Esophagus mucosa (tissue), 1 donor: ENCODE measurements around the gene CSTB. TPM values are rescaled to one million over a fixed set of nuclear protein-coding genes. Genes with fewer than 3 reads are reported as not detected.
"Not testable (repeated sequence)": the region's sequence is repeated elsewhere in the genome, so short reads cannot be mapped to it uniquely, and the experiment has no call there.

Experiments used
- ATAC-seq: fragments of 200-7000 bp; cut with Tn5 transposase; one replicate; pipeline ENCODE4 v1.9.1; 2020
- total RNA-seq: library from RNA; stranded (reverse); gene quantifications from one replicate; pipeline ENCODE4 v1.2.4, GENCODE V29; 2023
- donor health status: DM: yes; HTN: yes; CAD: no.

CSTB gene, protein sequence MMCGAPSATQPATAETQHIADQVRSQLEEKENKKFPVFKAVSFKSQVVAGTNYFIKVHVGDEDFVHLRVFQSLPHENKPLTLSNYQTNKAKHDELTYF
- total RNA-seq = 2,371 TPM

GRCh38 chr21:43775795-43776430, at the start of gene CSTB:
Gene CSTB (minus strand): TSS chr21:43776308. CDS start chr21:43776269, 39 bp downstream.
- ATAC-seq = no peak

GRCh38 chr21:43825242-43825935, 49.3 kb upstream of the CSTB start:
- peak; percentile 47 for ATAC-seq

DNA sequence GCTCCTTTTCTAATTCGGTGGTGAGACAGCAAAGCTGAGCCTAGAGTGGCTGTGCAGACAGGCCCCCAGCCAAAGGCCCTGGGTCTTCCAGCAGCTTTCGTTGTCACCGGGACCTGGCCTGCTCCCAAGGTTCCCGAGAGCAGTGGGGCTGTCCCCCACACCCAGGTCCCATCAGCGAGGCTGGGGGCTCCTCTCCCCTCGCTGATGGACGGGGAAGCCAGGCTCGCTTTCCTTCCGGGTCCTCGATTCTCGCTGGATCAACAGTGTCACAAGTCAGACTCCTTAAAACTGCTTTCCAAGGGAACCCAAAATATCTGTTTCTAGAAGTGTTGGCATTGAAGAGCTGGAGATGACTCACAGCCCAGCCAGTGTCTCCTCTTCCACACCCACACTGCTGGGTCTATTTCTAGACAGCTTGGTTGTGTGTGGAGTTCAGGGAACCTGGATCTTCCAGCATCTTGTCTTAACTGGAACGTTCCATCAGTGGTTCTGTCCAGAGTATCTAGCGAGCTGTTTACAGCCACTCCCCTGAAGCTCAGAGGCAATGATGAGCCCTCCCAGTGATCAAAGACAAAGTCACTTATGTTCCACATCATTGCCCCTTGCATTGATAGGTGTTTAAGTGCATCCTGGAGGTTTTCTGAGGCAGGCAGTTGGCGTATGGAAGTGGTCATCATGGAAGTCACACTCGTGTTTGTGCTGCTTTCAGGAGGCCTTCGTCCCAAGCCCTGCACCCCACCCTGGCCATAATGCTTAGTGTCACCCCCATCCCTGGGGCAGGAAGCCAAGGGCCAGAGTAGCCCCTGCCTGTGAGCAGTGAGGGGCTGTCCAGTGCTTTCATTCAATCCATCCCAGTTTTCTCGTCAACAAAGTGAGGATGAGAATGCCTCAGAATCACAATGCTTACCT, 48.5 kb upstream of the CSTB start:
- ATAC-seq = peak; percentile 50

DNA sequence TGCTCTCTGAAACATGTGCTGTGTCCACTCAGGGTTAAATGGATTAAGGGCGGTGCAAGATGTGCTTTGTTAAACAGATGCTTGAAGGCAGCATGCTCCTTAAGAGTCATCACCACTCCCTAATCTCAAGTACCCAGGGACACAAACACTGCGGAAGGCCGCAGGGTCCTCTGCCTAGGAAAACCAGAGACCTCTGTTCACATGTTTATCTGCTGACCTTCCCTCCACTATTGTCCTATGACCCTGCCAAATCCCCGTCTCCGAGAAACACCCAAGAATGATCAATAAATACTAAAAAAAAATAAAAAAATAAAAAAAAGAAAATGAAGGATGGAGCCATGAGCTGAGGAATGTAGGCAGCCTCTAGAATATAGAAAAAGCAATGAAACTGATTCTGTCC, 46.6 kb upstream of the CSTB start:
- ATAC-seq = not testable (repeated sequence)

GRCh38 chr21:43822166-43822565, 46.1 kb upstream of the CSTB start:
- not testable (repeated sequence) for ATAC-seq

- no peak for ATAC-seq
Observed at GRCh38 chr21:43820466-43820865, 44.4 kb upstream of the CSTB start.

GRCh38 chr21:43819511-43820405, 43.6 kb upstream of the CSTB start:
- ATAC-seq = no peak

GRCh38 chr21:43818685-43819084, 42.6 kb upstream of the CSTB start:
- ATAC-seq = no peak

- no peak for ATAC-seq
Observed at GRCh38 chr21:43817157-43818086, 41.3 kb upstream of the CSTB start.

DNA sequence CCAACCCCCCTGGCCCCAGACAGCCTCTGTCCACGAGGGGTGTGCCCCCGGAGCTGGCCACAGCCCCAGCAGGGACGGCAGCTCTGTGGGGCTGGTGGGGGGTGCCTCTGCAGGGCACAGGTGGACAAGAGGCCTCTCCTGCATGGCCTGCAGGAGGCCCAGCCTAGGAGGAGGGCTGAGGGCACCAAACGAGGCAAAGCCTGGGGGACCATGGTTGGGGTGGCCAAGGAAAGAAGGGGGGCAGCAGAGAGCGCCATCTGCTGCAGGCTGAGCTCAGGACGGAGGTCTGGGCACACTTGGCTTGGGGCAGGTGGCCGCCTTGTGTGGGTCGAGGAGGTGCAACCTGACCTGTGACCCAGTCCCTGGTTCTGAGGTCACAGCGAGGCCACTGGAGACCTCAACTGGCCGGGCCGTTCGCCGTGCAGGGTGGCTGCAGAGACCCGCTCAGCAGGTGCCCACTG, 40.5 kb upstream of the CSTB start:
- no peak for ATAC-seq

GRCh38 chr21:43815991-43816390, 39.9 kb upstream of the CSTB start:
- ATAC-seq = no peak

DNA sequence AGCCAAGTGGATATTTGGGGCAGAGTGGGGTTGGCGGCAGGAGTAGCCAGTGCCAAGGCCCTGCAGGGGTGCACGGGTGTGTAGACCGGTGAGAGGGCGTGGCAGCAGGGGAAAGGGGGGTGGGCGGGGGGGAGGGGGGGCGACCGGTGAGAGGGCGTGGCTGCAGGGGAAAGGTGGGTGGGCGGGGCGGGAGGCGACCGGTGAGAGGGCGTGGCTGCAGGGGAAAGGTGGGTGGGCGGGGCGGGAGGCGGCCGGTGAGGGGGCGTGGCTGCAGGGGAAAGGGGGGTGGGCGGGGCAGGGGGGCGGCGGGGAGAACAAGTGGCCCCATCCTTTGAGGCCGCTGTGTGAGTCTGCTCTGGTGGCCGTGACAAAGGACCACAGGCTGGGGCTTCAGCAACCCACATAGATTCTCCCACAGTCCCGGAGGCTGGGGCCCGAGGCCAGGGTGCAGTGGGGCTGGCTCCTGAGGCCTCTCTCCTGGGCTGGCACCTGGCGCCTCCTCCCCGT, 39.1 kb upstream of the CSTB start:
- ATAC-seq = no peak

DNA sequence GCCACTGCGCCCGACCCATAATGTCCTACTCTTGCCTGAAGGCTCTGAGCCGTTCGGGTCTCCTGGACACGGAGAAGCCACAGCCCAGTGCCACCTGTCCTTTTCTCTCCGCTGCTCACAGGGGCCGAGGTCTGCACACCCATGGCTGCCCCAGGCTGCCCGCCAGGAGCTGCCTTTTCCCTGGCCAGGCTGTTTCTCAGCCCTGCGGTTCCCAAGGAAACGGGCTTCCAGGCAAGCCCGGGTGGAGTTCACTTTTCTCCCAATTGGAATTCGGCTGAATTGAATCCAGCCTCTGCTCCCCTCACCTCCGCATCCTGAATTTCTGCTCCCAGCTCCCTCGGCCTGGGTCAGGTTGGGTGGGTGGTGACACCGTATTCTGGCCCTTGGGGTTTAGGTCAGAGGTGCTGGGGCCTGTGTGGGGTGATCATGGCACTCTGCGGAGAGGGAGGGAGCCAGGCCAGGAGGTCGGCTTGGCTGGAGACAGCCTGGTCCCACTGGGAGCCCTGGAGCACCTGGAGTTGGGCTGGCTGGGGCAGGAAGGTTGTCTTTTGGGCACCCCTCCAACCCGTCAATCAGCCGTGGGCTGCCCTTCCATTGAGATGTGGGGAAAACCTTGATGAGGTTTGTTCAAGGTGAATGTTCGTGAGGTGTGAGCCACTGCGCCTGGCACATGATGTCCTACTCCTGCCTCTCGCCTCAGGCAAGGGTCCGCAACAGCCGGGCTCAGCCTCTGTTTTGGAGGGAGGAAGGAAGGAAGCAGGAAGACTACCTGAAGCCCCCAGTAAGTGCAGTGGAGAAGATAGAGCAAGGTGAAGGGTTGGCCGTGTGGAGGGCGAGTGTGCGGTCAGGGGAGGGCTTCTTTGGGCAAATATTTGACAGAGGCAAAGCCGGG, 38.4 kb upstream of the CSTB start:
- no peak for ATAC-seq

- ATAC-seq = no peak
Observed at GRCh38 chr21:43813656-43813980, 37.5 kb upstream of the CSTB start.

GRCh38 chr21:43812957-43813655, 37.0 kb upstream of the CSTB start:
- ATAC-seq = no peak

DNA sequence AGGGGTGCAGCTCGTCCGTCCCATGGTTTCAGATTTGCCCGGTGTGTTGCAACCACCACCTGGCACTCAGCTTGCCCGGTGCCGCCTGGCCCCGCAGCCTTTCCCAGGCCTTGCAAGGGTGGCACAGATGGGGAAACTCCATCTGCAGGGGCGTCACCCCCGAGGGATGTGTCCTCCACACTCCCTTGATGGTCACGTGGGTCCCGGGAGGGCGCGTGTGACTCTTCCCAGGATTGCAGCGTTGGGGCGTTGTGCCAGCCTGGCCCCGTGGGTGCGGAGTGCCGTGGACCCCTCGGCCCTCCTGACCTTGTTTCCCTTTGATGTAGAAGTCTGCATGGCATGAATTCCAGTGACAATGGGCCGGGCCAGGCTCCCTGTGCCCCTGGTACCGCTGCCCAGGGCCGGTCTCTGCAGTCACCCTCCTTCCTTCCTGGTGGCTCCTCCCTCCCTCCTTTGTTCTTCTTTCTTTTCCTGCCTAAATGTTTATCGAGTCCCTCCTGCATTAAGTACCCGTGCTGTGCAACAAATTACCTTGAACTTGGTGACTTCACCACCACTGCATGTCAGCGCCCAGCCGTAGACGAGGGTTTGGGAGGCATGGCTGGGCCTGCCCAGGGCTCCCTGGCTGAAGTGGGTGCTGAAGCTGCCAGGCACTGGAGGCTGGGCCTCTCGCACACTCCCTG, 36.2 kb upstream of the CSTB start:
- peak; percentile 59 for ATAC-seq

DNA sequence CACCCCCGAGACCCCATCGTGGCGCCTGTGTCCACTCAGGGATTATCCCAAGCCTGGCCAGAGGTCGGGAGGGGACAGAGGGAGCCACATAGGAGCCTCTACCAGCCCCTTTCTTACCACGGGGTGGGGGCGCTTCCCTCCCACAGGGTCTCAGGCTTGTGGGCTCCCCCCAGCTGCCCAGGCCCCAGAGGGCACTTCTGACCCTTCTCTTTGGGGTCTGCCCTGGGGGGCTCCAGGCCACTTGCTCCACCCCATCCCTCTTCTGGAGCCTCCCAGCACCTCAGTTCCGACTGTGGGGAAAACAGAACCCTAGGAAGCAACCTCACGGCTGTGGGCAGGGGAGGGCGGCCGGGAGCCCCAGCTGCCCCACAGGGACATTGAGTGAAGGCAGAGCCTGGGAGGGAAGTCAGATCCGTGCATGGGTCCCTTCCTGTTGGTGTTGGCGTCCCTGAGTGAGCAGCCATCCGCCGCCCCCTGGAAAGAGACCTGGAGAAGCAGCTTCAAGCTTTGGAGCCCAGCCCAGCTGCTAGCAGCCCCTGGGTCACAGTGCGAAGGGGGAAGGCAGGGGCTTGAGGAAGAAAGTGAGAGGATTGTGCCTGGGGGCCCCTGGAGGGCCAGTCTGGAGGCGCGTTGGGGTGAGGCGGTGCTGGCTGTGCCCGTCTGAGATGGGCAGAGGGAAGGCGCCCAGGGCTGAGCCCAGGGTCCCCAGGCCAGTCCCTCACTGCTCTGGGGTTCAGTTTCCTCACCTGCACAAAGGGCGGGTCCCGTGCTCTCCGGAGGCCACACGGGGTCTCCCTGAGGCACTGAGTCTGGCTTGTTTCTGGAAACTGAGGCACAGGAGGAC, 35.4 kb upstream of the CSTB start:
- peak; percentile 0 for ATAC-seq
